Measurements from ENCODE around the gene EEF1G.
"Not testable (repeated sequence)": the region's sequence is repeated elsewhere in the genome, so short reads cannot be mapped to it uniquely, and the experiment has no call there.

The EEF1G gene

GRCh38 chr11:62602141-62603071 lies 28.7 kb upstream of the EEF1G start:
- DNase-seq: peak; percentile 36

- peak; percentile 99 for DNase-seq
Measured at GRCh38 chr11:62601372-62602140, 27.9 kb upstream of the EEF1G start, which contains the start of gene MTA2. TSS of gene MTA2 (minus strand) at chr11:62601865. CDS start at chr11:62601450, 415 bp downstream.

GRCh38 chr11:62601122-62601371 lies 27.4 kb upstream of the EEF1G start:
- no peak for DNase-seq

- no peak for DNase-seq
Measured at GRCh38 chr11:62600367-62601121, 26.9 kb upstream of the EEF1G start.

- DNase-seq: no peak
Measured at GRCh38 chr11:62599901-62600300, 26.2 kb upstream of the EEF1G start.

GRCh38 chr11:62599069-62599696 lies 25.5 kb upstream of the EEF1G start:
- DNase-seq: peak; percentile 94

GRCh38 chr11:62595124-62595523 lies 21.4 kb upstream of the EEF1G start:
- DNase-seq: no peak

GRCh38 chr11:62593434-62594044 lies 19.8 kb upstream of the EEF1G start:
- peak; percentile 76 for DNase-seq

GRCh38 chr11:62592989-62593421 lies 19.3 kb upstream of the EEF1G start:
- DNase-seq: no peak

GRCh38 chr11:62592146-62592815 lies 18.6 kb upstream of the EEF1G start:
- DNase-seq: no peak

GRCh38 chr11:62591448-62592145 lies 17.9 kb upstream of the EEF1G start, which contains the start of gene TUT1:
TSS of gene TUT1 (minus strand) at chr11:62591523. CDS start at chr11:62591485, 38 bp downstream.
- DNase-seq: peak; percentile 90

GRCh38 chr11:62588966-62589637 lies 15.4 kb upstream of the EEF1G start:
- DNase-seq: peak; percentile 26

GRCh38 chr11:62585356-62585755 lies 11.7 kb upstream of the EEF1G start:
- not testable (repeated sequence) for DNase-seq

GRCh38 chr11:62581735-62582134 lies 8.0 kb upstream of the EEF1G start:
- DNase-seq: not testable (repeated sequence)

GRCh38 chr11:62580959-62581715 lies 7.4 kb upstream of the EEF1G start:
- DNase-seq: no peak

GRCh38 chr11:62579252-62579651 lies 5.6 kb upstream of the EEF1G start:
- DNase-seq: no peak

- no peak for DNase-seq
Measured at GRCh38 chr11:62578541-62578940, 4.8 kb upstream of the EEF1G start.

- no peak for DNase-seq
Measured at GRCh38 chr11:62577046-62577714, 3.5 kb upstream of the EEF1G start.

- no peak for DNase-seq
Measured at GRCh38 chr11:62575837-62576236, 2.1 kb upstream of the EEF1G start.

All from stimulated activated CD4-positive, alpha-beta T cell treated with anti-CD3 and anti-CD28 coated beads, Interleukin-4, amount 100 ng/mL, for 1 hour (primary cell).